Esophagus (tissue), 2 donors: Measurements from ENCODE around the gene SEMG1. TPM values are rescaled to one million over a fixed set of nuclear protein-coding genes. Genes with fewer than 3 reads are reported as not detected.

Experiments
- H3K27ac ChIP-seq, 2 donors: one replicate each; pipeline ENCODE4 v1.5.1; 2013; ENCODE audit warnings: low read depth in 2 of 2, mild to moderate bottlenecking in 2 of 2, inconsistent platforms in 1 of 2, low read length in 1 of 2, moderate library complexity in 1 of 2
- H3K27me3 ChIP-seq, 2 donors: one replicate each; pipeline ENCODE4 v1.6.1; 2013; ENCODE audit warnings: low read length in 2 of 2, control low read depth in 1 of 2, mild to moderate bottlenecking in 1 of 2; ENCODE audit not compliant: insufficient read depth in 2 of 2, control insufficient read depth in 1 of 2
- H3K36me3 ChIP-seq, 2 donors: one replicate each; pipeline ENCODE4 v1.6.1; 2013; ENCODE audit warnings: low read length in 1 of 2; ENCODE audit not compliant: control insufficient read depth in 2 of 2, insufficient read depth in 2 of 2
- H3K4me1 ChIP-seq, 2 donors: one replicate each; pipeline ENCODE4 v1.6.1; 2013; ENCODE audit warnings: low read length in 1 of 2; ENCODE audit not compliant: control insufficient read depth in 2 of 2, insufficient read depth in 2 of 2
- H3K4me3 ChIP-seq, 2 donors: one replicate each; pipeline ENCODE4 v1.5.1; 2013; ENCODE audit warnings: low read length in 2 of 2, mild to moderate bottlenecking in 2 of 2, low read depth in 1 of 2, moderate library complexity in 1 of 2
- H3K9me3 ChIP-seq, 2 donors: one replicate each; pipeline ENCODE4 v1.6.1; 2013; ENCODE audit warnings: mild to moderate bottlenecking in 2 of 2, low read depth in 1 of 2, low read length in 1 of 2, moderate library complexity in 1 of 2; ENCODE audit not compliant: control insufficient read depth in 2 of 2, insufficient read depth in 1 of 2
- WGBS, 2 donors: extraction: QIAGEN DNeasy Blood & Tissue Kit; methylation state at CpG; one replicate each; pipeline ENCODE4 v1.1.7; 2013; 5-methylcytosine and 5-hydroxymethylcytosine counted together
- polyA plus RNA-seq, 2 donors: library from polyadenylated mRNA; stranded (reverse); fragments of 200-250 nt; gene quantifications; one replicate each; pipeline ENCODE4 v1.2.3, GENCODE V29; 2013
- donor health status: healthy with polysubstance abuse.
- donor health status: Bipolar disorder and iron deficiency.

Gene SEMG1
- polyA plus RNA-seq, 2 donors = not detected

DNA sequence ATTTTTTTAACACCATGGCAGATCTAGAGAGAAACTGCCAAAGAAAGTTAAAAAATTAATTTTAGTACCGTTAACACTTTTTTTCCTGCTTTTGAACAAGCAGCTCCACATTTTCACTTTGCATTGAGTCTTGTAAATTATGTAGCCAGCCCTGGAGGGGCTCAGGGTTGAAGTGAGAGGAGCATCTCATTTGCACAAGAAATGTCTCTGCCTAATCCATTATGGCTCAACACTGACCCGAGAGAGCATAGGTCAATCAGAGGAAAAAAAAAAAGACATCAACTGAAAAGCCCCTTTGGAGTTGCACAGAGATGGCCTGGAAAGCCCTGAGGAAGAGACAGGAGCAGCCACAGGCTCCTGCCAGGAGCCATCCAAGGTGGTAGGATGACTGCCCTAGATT, 51.8 kb downstream of the SEMG1 start:
- Histone ChIP-seq H3K9me3 (no peaks in the 10 kb centered on the region), H3K4me3 (no peak overlapping the region), H3K27me3 (no peaks in the 10 kb centered on the region), H3K4me1 (peaks cover 0 to 6% of the 10 kb centered on the region in 2 donors), H3K27ac (no peak overlapping the region), H3K36me3 (no peaks in the 10 kb centered on the region)
- WGBS, 2 donors = 63 to 65% methylated on average over 2 of the region's 2 CpGs

Other genes with a start within 250 kb of the SEMG1 start
- gene TOMM34, start 246.6 kb upstream of the SEMG1 start, polyA plus RNA-seq = 10 to 100 TPM in 1 of 2 donors, 1 to 10 TPM in 1; 6.4 to 18.5 TPM
- 1 to 10 TPM; 4.7 to 4.8 TPM for gene STK4, start 240.5 kb upstream of the SEMG1 start, polyA plus RNA-seq
- under 1 TPM; 0.04 to 0.15 TPM for gene KCNS1, start 105.9 kb upstream of the SEMG1 start, polyA plus RNA-seq
- 1 to 10 TPM; 4.5 to 6.4 TPM for gene WFDC5, start 91.9 kb upstream of the SEMG1 start, polyA plus RNA-seq
- 1 to 10 TPM; 2.2 to 4.3 TPM for gene WFDC12, start 82.6 kb upstream of the SEMG1 start, polyA plus RNA-seq
- gene PI3, start 32.1 kb upstream of the SEMG1 start, polyA plus RNA-seq = 1,000 to 10,000 TPM in 1 of 2 donors, 100 to 1,000 TPM in 1; 430 to 2,639 TPM
- gene SEMG2, start 14.3 kb downstream of the SEMG1 start, polyA plus RNA-seq = not detected
- gene SLPI, start 47.5 kb downstream of the SEMG1 start, polyA plus RNA-seq = 1,000 to 10,000 TPM; 1,481 to 1,882 TPM
- gene RBPJL, start 99.8 kb downstream of the SEMG1 start, polyA plus RNA-seq = under 1 TPM; 0.04 TPM
- under 1 TPM; 0.08 TPM for gene MATN4, start 101.3 kb downstream of the SEMG1 start, polyA plus RNA-seq
- 10 to 100 TPM; 49.4 to 64.6 TPM for gene SDC4, start 141.4 kb downstream of the SEMG1 start, polyA plus RNA-seq
- gene SYS1, start 156.1 kb downstream of the SEMG1 start, polyA plus RNA-seq = 10 to 100 TPM in 1 of 2 donors, 1 to 10 TPM in 1; 8.4 to 16.5 TPM
- gene TP53TG5, start 171.3 kb downstream of the SEMG1 start, polyA plus RNA-seq = under 1 TPM in 1 of 2 donors, not detected in 1; 0.13 TPM
- gene DBNDD2, start 201.3 kb downstream of the SEMG1 start, polyA plus RNA-seq = 10 to 100 TPM; 31.0 to 65.1 TPM
- gene PIGT, start 209.1 kb downstream of the SEMG1 start, polyA plus RNA-seq = 10 to 100 TPM; 38.7 to 40.9 TPM